HG02763 (cell line): ENCODE measurements around the gene MPZL1.
A peak's percentile ranks its signal among the peaks of the same experiment; 100 is the strongest.

Source experiments
- ATAC-seq: cut with Tn5 transposase; IDR thresholded peaks from one replicate; pipeline ENCODE4 v1.9.1; 2021; ENCODE audit warnings: mild to moderate bottlenecking, moderate library complexity; ENCODE audit not compliant: unreplicated experiment

The MPZL1 gene

GRCh38 chr1:167695147-167695546 is 26.6 kb upstream of the MPZL1 start:
- no peak for ATAC-seq

- no peak for ATAC-seq
Observed at GRCh38 chr1:167695756-167696561, 25.8 kb upstream of the MPZL1 start.

- ATAC-seq: no peak
Observed at GRCh38 chr1:167697667-167698141, 24.1 kb upstream of the MPZL1 start.

GRCh38 chr1:167698313-167698712 is 23.5 kb upstream of the MPZL1 start:
- no peak for ATAC-seq

- no peak for ATAC-seq
Observed at GRCh38 chr1:167701510-167701909, 20.3 kb upstream of the MPZL1 start.

- no peak for ATAC-seq
Observed at GRCh38 chr1:167703557-167703956, 18.2 kb upstream of the MPZL1 start.

GRCh38 chr1:167704715-167705114 is 17.1 kb upstream of the MPZL1 start:
- no peak for ATAC-seq

GRCh38 chr1:167705250-167705649 is 16.5 kb upstream of the MPZL1 start:
- no peak for ATAC-seq

GRCh38 chr1:167706363-167706762 is 15.4 kb upstream of the MPZL1 start:
- ATAC-seq: no peak

GRCh38 chr1:167706931-167707877 is 14.6 kb upstream of the MPZL1 start:
- ATAC-seq: peak; percentile 46

GRCh38 chr1:167707942-167708341 is 13.8 kb upstream of the MPZL1 start:
- ATAC-seq: no peak

GRCh38 chr1:167708940-167709389 is 12.8 kb upstream of the MPZL1 start:
- peak; percentile 32 for ATAC-seq

GRCh38 chr1:167710836-167711235 is 10.9 kb upstream of the MPZL1 start:
- ATAC-seq: no peak

- no peak for ATAC-seq
Observed at GRCh38 chr1:167711797-167712196, 10.0 kb upstream of the MPZL1 start.

- ATAC-seq: no peak
Observed at GRCh38 chr1:167713330-167714081, 8.3 kb upstream of the MPZL1 start.

- peak; percentile 55 for ATAC-seq
Observed at GRCh38 chr1:167714098-167714438, 7.7 kb upstream of the MPZL1 start.

GRCh38 chr1:167714439-167715156 is 7.2 kb upstream of the MPZL1 start:
- ATAC-seq: peak; percentile 45

GRCh38 chr1:167715157-167715999 is 6.4 kb upstream of the MPZL1 start:
- peak; percentile 45 for ATAC-seq

GRCh38 chr1:167716000-167716271 is 5.8 kb upstream of the MPZL1 start:
- no peak for ATAC-seq

- no peak for ATAC-seq
Observed at GRCh38 chr1:167717351-167717750, 4.4 kb upstream of the MPZL1 start.
